22Rv1 (cell line): Measurements from ENCODE around the gene DDC.
A peak's percentile ranks its signal among the peaks of the same experiment; 100 is the strongest.

Source experiments
- H3K27ac ChIP-seq: fragments of 450-650 bp; 2 replicates; pipeline ENCODE4 v1.5.1; 2017
- CTCF ChIP-seq: fragments of 450-650 bp; IDR thresholded peaks from 2 replicates; pipeline ENCODE4 v1.5.1; 2017; ENCODE audit warnings: mild to moderate bottlenecking
- ZFX ChIP-seq: fragments of 450-650 bp; IDR thresholded peaks from 2 replicates; pipeline ENCODE4 v1.6.1; 2017; ENCODE audit warnings: antibody characterized with exemption, borderline replicate concordance

Gene DDC

GRCh38 chr7:50567715-50568261, 2.6 kb upstream of the DDC start:
- TF ChIP-seq ZFX, result no peak
- no peak for TF ChIP-seq CTCF

DNA sequence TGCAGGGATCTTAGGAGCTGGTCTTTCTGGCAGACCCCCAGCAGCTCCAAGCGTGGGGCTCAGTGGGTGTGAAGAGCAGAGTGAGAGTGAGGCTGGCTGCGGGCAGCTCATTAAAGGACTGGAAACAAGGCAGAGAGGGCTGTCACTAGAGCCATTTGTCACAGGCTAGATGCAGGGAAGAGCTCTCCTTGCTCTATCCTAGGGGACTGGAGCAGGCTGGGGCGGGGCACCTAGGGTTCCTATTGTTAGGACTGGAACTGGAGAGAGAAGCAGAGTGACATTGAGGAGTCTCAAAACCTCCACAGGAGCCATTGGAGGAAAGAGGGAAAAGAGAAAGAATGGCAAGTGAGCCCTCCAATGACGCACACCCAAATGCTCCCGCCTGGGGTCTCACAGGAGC, 772 bp upstream of the DDC start:
- H3K27ac ChIP-seq, result peak overlapping the region; percentile 48
- no peak for TF ChIP-seq CTCF
- TF ChIP-seq ZFX, result no peak

More at GRCh38 chr7:50567715-50568261, 2.6 kb upstream of the DDC start:
- H3K27ac ChIP-seq, result no peak overlapping the region

- peak overlapping the region; percentile 48 for H3K27ac ChIP-seq
- TF ChIP-seq ZFX, result no peak
- no peak for TF ChIP-seq CTCF
Observed at GRCh38 chr7:50565559-50565916, 333 bp upstream of the DDC start.

DNA sequence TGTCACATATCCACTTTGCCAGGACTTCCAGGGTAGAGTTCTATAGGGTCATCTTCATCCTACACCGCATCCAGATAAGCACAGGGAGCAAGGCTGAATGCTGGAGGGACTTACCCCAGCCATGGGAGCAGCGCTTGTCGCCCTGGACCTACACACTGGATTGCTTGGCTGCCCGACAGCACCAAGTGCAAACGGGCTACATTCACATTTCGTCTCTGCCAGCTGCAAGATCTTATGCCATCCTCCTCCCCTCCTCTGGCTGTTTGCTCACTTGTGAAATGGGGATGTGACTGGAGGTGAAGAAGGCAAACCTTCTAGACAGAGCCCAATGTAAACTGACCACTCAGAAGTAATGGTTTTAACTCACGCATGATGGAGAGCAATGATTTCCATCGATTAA, 1.0 kb downstream of the DDC start:
- H3K27ac ChIP-seq, result no peak overlapping the region
- no peak for TF ChIP-seq ZFX
- TF ChIP-seq CTCF, result no peak

GRCh38 chr7:50562136-50562535, 3.1 kb downstream of the DDC start:
- TF ChIP-seq ZFX, result no peak
- TF ChIP-seq CTCF, result no peak
- H3K27ac ChIP-seq, result no peak overlapping the region

GRCh38 chr7:50560865-50561351, 4.3 kb downstream of the DDC start:
- TF ChIP-seq ZFX, result no peak
- no peak for TF ChIP-seq CTCF
- H3K27ac ChIP-seq, result no peak overlapping the region

DNA sequence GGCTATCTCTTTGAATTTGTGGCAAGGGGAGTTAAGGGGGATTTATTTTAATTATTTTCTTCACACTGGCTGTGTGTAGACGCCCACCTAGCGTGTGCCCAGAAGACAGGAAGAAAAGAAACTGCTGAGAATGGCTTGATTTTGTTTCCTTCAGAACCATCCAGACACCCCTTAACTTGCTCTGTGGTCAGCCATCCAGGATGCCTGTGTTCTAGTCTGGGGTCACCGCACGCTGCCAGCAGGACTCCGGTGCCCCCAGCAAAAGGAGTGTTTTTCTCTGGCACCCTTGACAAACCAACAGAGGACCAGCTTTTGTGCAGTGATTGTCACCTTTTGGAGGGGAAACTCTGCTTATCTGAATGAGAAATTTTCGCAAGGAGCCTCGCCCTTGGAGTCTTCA, 5.3 kb downstream of the DDC start:
- H3K27ac ChIP-seq, result no peak overlapping the region
- TF ChIP-seq CTCF, result no peak
- TF ChIP-seq ZFX, result no peak
